HL-60 (cell line): Measurements from ENCODE around the gene FGF21.

Source experiments
- GABPA ChIP-seq: IDR thresholded peaks from 2 replicates; pipeline ENCODE4 v1.6.1; 2012; ENCODE audit warnings: low read depth
- POLR2AphosphoS5 ChIP-seq: IDR thresholded peaks from 2 replicates; pipeline ENCODE4 v1.6.1; 2012; ENCODE audit warnings: low read depth
- SPI1 ChIP-seq: IDR thresholded peaks from 2 replicates; pipeline ENCODE4 v1.6.1; 2012; ENCODE audit warnings: low read depth, mild to moderate bottlenecking, borderline replicate concordance
- TF ChIP-seq, protein P1 (sequence below): IDR thresholded peaks from one replicate; pipeline ENCODE4 v1.5.1; 2011; ENCODE audit warnings: low read length, control low read depth, inconsistent platforms; ENCODE audit not compliant: insufficient read depth
- TF ChIP-seq, protein P2 (sequence below): IDR thresholded peaks from 2 replicates; pipeline ENCODE4 v1.6.1; 2012; ENCODE audit warnings: low read depth; ENCODE audit not compliant: insufficient replicate concordance

DNA sequence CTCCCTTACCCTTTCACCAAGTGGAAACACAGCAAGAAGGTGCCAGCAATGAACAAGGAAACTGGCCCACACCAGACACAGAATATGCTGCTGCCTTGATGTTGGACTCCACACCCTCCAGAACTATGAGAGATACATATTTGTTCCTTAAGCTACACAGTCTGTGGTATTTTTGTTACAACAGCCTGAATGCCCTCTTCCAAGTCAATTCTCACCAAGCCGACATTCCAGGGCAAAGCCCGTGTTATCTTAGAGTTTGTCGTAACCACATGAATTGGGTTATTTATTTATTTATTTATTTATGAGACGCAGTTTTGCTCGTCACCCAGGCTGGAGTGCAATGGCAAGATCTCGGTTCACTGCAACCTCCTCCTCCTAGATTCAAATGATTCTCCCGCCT, 14.9 kb downstream of the FGF21 start:
- TF ChIP-seq POLR2AphosphoS5 (no peak), SPI1 (no peak), GABPA (no peak)
- TF ChIP-seq, protein P1, sequence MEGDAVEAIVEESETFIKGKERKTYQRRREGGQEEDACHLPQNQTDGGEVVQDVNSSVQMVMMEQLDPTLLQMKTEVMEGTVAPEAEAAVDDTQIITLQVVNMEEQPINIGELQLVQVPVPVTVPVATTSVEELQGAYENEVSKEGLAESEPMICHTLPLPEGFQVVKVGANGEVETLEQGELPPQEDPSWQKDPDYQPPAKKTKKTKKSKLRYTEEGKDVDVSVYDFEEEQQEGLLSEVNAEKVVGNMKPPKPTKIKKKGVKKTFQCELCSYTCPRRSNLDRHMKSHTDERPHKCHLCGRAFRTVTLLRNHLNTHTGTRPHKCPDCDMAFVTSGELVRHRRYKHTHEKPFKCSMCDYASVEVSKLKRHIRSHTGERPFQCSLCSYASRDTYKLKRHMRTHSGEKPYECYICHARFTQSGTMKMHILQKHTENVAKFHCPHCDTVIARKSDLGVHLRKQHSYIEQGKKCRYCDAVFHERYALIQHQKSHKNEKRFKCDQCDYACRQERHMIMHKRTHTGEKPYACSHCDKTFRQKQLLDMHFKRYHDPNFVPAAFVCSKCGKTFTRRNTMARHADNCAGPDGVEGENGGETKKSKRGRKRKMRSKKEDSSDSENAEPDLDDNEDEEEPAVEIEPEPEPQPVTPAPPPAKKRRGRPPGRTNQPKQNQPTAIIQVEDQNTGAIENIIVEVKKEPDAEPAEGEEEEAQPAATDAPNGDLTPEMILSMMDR, result no peak
- TF ChIP-seq, protein P2, sequence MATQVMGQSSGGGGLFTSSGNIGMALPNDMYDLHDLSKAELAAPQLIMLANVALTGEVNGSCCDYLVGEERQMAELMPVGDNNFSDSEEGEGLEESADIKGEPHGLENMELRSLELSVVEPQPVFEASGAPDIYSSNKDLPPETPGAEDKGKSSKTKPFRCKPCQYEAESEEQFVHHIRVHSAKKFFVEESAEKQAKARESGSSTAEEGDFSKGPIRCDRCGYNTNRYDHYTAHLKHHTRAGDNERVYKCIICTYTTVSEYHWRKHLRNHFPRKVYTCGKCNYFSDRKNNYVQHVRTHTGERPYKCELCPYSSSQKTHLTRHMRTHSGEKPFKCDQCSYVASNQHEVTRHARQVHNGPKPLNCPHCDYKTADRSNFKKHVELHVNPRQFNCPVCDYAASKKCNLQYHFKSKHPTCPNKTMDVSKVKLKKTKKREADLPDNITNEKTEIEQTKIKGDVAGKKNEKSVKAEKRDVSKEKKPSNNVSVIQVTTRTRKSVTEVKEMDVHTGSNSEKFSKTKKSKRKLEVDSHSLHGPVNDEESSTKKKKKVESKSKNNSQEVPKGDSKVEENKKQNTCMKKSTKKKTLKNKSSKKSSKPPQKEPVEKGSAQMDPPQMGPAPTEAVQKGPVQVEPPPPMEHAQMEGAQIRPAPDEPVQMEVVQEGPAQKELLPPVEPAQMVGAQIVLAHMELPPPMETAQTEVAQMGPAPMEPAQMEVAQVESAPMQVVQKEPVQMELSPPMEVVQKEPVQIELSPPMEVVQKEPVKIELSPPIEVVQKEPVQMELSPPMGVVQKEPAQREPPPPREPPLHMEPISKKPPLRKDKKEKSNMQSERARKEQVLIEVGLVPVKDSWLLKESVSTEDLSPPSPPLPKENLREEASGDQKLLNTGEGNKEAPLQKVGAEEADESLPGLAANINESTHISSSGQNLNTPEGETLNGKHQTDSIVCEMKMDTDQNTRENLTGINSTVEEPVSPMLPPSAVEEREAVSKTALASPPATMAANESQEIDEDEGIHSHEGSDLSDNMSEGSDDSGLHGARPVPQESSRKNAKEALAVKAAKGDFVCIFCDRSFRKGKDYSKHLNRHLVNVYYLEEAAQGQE, result no peak
